ENCODE data around the gene OLFML2B.

Gene OLFML2B

DNA sequence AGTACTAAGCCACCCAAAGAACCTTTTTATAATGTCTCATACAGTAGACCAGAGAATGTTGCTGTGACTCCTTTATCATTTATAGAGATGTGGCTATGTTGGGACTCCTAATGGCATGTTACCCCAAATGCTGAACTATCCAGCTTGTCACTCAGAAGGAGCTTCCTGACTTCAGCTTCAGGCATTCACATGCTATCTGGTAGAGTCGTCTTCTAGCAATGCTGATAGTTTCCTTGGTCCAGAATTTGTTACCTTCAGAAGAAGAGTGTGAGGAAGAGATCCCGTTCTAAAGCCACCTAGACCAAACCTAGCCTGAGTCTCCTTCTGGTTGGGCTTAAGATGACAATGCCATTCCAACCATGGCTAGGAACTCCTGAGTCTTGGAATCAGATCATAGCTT is 68.1 kb downstream of the OLFML2B start:
- Mint-ChIP-seq H3K27me3 (no peaks in the 10 kb centered on the region), H3K36me3 (peaks cover 52% of the 10 kb centered on the region), H3K9me3 (no peaks in the 10 kb centered on the region), H3K4me1 (peaks cover 20% of the 10 kb centered on the region), H3K27ac (no peak overlapping the region), H3K4me3 (no peak overlapping the region)
- ATAC-seq: no peak

GRCh38 chr1:161954466-161954865 is 69.2 kb downstream of the OLFML2B start:
- peaks cover 20% of the 10 kb centered on the region for H3K4me1 Mint-ChIP-seq
- H3K27me3 Mint-ChIP-seq: no peaks in the 10 kb centered on the region
- no peak overlapping the region for H3K4me3 Mint-ChIP-seq
- H3K36me3 Mint-ChIP-seq: peaks cover 43% of the 10 kb centered on the region
- H3K9me3 Mint-ChIP-seq: no peaks in the 10 kb centered on the region
- no peak overlapping the region for H3K27ac Mint-ChIP-seq
- ATAC-seq: no peak

DNA sequence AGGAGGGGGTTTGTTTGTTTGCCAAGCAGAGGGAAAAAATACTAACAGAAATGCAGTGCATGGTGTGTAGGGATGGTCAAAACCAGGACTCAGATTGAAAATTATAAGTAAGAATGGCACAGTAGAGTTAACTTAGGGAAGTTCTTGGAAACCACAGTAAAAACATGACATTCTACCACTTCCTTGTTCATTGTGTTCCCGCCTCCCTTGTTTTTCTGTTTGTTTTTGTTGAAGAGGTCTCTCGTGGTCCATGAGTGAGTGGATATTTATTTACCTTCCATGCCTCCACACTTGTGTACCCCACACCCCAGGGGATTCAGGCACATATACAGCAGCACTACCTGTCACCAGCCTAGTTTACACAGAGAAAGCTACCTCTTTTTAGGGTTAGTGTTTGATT is 69.6 kb downstream of the OLFML2B start:
- H3K36me3 Mint-ChIP-seq: peaks cover 40% of the 10 kb centered on the region
- ATAC-seq: no peak
- no peaks in the 10 kb centered on the region for H3K9me3 Mint-ChIP-seq
- H3K4me1 Mint-ChIP-seq: peaks cover 20% of the 10 kb centered on the region
- H3K27ac Mint-ChIP-seq: no peak overlapping the region
- H3K4me3 Mint-ChIP-seq: no peak overlapping the region
- H3K27me3 Mint-ChIP-seq: no peaks in the 10 kb centered on the region

DNA sequence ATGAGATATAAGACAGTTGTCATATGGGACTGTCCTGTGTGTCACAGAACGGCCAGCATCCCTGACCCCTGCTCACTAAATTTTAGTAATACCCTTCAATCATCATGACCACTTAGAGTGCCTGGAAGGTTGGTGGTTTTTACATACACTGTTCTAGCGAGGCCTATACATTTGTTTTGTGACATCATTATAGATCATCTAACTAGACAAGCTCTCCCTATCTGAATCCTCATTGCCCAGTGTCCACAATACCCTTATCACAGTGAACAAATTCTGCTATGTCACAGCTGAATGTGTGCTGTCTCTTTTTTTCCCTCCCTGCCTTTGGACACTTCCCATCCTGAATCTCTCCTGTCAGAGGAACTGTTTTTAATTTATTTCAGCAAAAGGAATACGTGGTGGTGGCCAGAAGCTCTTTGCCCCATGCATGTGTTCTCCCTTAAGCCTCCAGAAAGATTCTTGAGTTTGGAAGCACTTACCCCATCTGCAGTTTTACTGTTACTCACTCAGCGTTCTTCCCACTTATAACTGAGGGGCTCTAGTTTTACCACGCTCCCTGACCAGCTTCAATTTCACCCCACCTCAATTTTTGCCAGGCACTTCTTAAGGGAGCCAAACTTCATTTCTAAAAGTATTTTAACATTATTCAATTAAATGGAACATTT is 70.3 kb downstream of the OLFML2B start:
- Mint-ChIP-seq H3K27me3 (no peaks in the 10 kb centered on the region), H3K9me3 (no peaks in the 10 kb centered on the region), H3K27ac (no peak overlapping the region), H3K4me1 (peaks cover 20% of the 10 kb centered on the region), H3K4me3 (no peak overlapping the region), H3K36me3 (peaks cover 33% of the 10 kb centered on the region)
- no peak for ATAC-seq

DNA sequence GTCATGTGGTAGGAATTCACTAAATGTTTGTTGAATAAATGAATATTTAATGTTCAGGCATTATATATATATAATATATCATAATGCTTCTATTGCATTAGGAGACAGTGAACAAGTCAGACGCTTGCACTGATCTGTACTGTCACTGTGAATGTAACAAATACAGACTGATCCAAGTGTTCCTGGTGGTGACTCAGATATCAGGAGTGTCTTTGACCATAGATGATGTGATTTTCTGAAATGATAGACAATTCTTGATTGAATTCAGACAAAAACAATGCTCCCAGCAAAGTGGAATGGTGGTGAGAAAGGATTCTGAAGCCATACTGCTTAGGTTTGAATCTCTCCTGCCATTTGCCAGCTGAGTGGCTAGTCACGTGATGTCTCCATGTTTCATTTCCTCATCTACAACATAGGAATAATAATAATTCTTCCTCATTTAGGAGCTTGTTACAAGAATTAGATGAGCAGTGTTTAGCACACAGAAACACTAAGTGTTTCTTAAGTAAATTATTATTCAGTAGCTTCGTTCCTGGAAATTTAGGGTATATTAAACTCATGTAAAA is 71.0 kb downstream of the OLFML2B start:
- no peak overlapping the region for H3K4me3 Mint-ChIP-seq
- peaks cover 20% of the 10 kb centered on the region for H3K4me1 Mint-ChIP-seq
- peaks cover 29% of the 10 kb centered on the region for H3K36me3 Mint-ChIP-seq
- no peaks in the 10 kb centered on the region for H3K9me3 Mint-ChIP-seq
- no peaks in the 10 kb centered on the region for H3K27me3 Mint-ChIP-seq
- no peak for ATAC-seq
- no peak overlapping the region for H3K27ac Mint-ChIP-seq

DNA sequence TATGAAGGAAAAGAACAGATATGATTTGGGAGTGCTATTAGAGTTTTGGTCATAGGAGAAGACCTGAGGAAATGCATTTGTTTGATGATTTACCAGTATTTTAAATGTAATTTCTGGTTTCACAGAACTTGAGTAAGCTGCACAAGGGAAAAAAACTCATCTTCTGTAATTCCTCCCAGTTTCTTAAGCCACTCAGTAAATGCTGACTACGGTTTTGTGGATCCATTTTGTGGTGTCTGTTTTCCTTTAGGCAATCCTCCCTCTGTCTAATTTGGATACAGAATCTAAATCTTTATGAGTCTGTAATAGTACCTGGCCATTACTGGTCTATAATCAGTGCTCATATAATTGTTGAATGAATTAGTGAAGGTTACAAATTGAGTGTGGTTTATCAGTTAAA is 72.0 kb downstream of the OLFML2B start:
- Mint-ChIP-seq H3K4me3 (no peak overlapping the region), H3K4me1 (peaks cover 20% of the 10 kb centered on the region), H3K27ac (no peak overlapping the region), H3K9me3 (no peaks in the 10 kb centered on the region), H3K27me3 (no peaks in the 10 kb centered on the region), H3K36me3 (peaks cover 36% of the 10 kb centered on the region)
- no peak for ATAC-seq

DNA sequence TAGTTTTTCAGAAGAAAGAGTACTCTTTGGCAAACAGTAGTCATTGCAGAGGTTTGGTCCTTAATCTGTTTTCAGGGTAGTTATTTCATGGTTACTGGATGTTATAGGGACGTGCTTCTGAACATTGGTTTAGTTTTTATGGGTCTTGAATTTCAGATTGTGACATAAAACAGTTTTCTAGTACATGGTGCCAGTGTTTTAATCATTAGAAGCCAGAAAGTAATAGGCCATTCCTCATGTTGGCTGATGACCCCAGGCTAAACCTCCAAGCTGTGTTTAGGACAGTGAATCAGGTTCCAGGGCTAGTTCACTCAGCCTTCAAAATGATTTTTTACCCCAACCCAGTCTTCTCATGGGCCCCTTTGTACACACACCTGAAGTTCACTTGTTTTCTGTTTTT is 73.3 kb downstream of the OLFML2B start:
- Mint-ChIP-seq H3K27me3 (no peaks in the 10 kb centered on the region), H3K9me3 (no peaks in the 10 kb centered on the region), H3K4me1 (peaks cover 20% of the 10 kb centered on the region), H3K27ac (no peak overlapping the region), H3K36me3 (peaks cover 38% of the 10 kb centered on the region), H3K4me3 (no peak overlapping the region)
- no peak for ATAC-seq

DNA sequence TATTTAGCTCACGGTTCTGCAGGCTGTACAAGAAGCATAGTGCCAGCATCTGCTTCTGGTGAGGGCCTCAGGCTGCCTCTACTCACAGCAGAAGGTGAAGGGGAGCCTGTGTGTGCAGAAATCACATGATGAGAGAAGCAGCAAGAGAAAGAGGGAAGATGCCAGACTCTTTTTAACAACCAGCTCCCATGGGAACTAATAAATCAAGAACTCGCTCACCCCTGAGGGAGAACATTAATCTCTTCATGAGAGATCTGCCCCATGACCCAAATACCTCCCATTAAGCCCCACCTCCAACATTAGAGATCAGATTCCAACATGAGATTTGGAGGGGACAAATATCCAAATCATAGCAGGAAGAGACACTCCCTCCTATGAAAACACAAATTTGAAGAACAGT is 74.1 kb downstream of the OLFML2B start:
- no peak for ATAC-seq
- Mint-ChIP-seq H3K27me3 (no peaks in the 10 kb centered on the region), H3K27ac (no peak overlapping the region), H3K36me3 (peaks cover 38% of the 10 kb centered on the region), H3K9me3 (no peaks in the 10 kb centered on the region), H3K4me1 (peaks cover 20% of the 10 kb centered on the region), H3K4me3 (no peak overlapping the region)

GRCh38 chr1:161948435-161948834 is 75.2 kb downstream of the OLFML2B start:
- Mint-ChIP-seq H3K9me3 (no peaks in the 10 kb centered on the region), H3K4me1 (peaks cover 13% of the 10 kb centered on the region), H3K27me3 (no peaks in the 10 kb centered on the region), H3K4me3 (no peak overlapping the region), H3K36me3 (peaks cover 37% of the 10 kb centered on the region), H3K27ac (no peak overlapping the region)
- no peak for ATAC-seq

GRCh38 chr1:161946071-161946987 is 77.3 kb downstream of the OLFML2B start:
- no peak overlapping the region for H3K27ac Mint-ChIP-seq
- H3K4me3 Mint-ChIP-seq: no peak overlapping the region
- H3K36me3 Mint-ChIP-seq: peaks cover 52% of the 10 kb centered on the region
- H3K27me3 Mint-ChIP-seq: no peaks in the 10 kb centered on the region
- no peak for ATAC-seq
- no peaks in the 10 kb centered on the region for H3K9me3 Mint-ChIP-seq
- no peaks in the 10 kb centered on the region for H3K4me1 Mint-ChIP-seq

GRCh38 chr1:161945306-161946060 is 78.2 kb downstream of the OLFML2B start:
- Mint-ChIP-seq H3K36me3 (peaks cover 56% of the 10 kb centered on the region), H3K4me3 (no peak overlapping the region), H3K27ac (no peak overlapping the region), H3K9me3 (no peaks in the 10 kb centered on the region), H3K4me1 (no peaks in the 10 kb centered on the region), H3K27me3 (no peaks in the 10 kb centered on the region)
- no peak for ATAC-seq

DNA sequence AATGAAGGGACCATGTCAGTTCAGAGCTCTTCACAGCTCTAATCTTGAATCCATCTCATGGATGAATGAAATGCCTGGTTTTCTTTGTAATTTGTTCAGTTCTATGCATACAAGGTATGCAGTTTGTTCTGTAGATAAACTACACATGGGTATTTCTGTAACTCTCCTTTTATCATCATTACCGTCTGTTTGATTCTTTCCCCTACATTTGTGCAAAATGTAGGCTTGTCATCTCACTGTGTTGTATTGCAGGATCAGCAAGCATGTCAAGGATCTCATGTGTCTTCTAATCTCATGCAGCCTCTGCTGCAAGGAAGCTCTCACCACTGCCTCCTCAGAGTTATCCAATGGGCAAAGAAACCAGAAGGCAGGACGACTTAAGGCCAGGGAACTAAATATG is 79.3 kb downstream of the OLFML2B start:
- no peak overlapping the region for H3K27ac Mint-ChIP-seq
- no peak overlapping the region for H3K4me3 Mint-ChIP-seq
- no peaks in the 10 kb centered on the region for H3K4me1 Mint-ChIP-seq
- peaks cover 56% of the 10 kb centered on the region for H3K36me3 Mint-ChIP-seq
- H3K27me3 Mint-ChIP-seq: no peaks in the 10 kb centered on the region
- H3K9me3 Mint-ChIP-seq: no peaks in the 10 kb centered on the region
- ATAC-seq: no peak

GRCh38 chr1:161943737-161944136 is 79.9 kb downstream of the OLFML2B start:
- Mint-ChIP-seq H3K4me3 (no peak overlapping the region), H3K27me3 (no peaks in the 10 kb centered on the region), H3K27ac (no peak overlapping the region), H3K36me3 (peaks cover 56% of the 10 kb centered on the region), H3K4me1 (no peaks in the 10 kb centered on the region), H3K9me3 (no peaks in the 10 kb centered on the region)
- ATAC-seq: no peak

DNA sequence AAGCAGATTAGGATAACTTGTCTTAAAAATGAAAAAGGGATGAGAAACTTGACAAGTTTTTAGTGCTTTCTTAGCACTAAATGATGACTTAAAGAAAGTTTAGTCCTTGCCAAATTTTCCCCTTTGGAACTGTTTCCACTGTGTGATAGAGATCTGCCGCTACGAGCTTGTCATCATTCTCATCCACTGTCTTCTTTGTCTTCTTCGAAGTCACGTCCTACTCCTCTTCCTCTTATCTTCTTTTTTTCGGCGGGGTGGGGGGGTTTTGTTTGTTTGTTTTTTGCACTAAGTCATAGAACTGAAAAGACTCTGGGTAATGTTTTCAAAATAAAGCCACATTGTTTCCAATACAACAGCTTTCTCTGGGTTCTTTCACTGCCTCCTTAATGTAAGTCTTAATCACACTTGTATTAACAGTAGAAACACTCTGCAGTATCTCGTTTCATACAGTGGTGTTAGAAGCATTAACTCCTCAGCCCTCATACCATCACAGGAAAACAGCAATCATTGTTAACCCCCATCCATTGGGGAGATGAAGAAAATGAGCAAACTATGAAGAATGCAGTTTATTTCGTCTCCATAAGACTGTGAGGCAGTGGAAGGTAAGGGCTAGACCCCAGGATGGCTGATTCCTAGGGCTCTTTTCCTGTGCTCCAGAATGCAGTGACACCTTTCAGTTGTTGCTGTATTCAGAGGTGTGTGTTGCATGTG is 81.8 kb downstream of the OLFML2B start:
- Mint-ChIP-seq H3K27me3 (no peaks in the 10 kb centered on the region), H3K36me3 (peaks cover 55% of the 10 kb centered on the region), H3K4me1 (no peaks in the 10 kb centered on the region), H3K27ac (no peak overlapping the region), H3K9me3 (no peaks in the 10 kb centered on the region), H3K4me3 (no peak overlapping the region)
- ATAC-seq: no peak

Data from stimulated activated memory B cell treated with anti-CD40 and anti-IgM and Interleukin-4, amounts not matched to agents 10 μg/mL and 1 μg/mL and 100 μg/mL, for 72 hours (primary cell).